HG03469 (cell line): ENCODE results near the gene C9orf43.
"Not testable (repeated sequence)": the region's sequence is repeated elsewhere in the genome, so short reads cannot be mapped to it uniquely, and the experiment has no call there.

ENCODE experiments used
- ATAC-seq: cut with Tn5 transposase; IDR thresholded peaks from one replicate; pipeline ENCODE4 v1.9.1; 2021; ENCODE audit warnings: mild to moderate bottlenecking, moderate library complexity, moderate number of reproducible peaks; ENCODE audit not compliant: unreplicated experiment

The C9orf43 gene

GRCh38 chr9:113410207-113410864 is at the start of gene C9orf43, which contains the start of gene POLE3:
Gene C9orf43 (plus strand): TSS chr9:113410747. CDS start chr9:113413494, 2,747 bp downstream.
Gene POLE3 (minus strand): TSS chr9:113410675. CDS start chr9:113410293, 382 bp downstream.
- peak; percentile 83 for ATAC-seq

GRCh38 chr9:113361304-113362018 is 49.1 kb upstream of the C9orf43 start:
- ATAC-seq = no peak

- no peak for ATAC-seq
Measured at GRCh38 chr9:113363336-113363735, 47.2 kb upstream of the C9orf43 start.

GRCh38 chr9:113364951-113365350 is 45.6 kb upstream of the C9orf43 start:
- no peak for ATAC-seq

GRCh38 chr9:113365652-113366051 is 44.9 kb upstream of the C9orf43 start:
- not testable (repeated sequence) for ATAC-seq

- no peak for ATAC-seq
Measured at GRCh38 chr9:113368348-113368981, 42.1 kb upstream of the C9orf43 start.

- ATAC-seq = no peak
Measured at GRCh38 chr9:113368982-113369854, 41.3 kb upstream of the C9orf43 start.

GRCh38 chr9:113369855-113370140 is 40.7 kb upstream of the C9orf43 start:
- ATAC-seq = no peak

- ATAC-seq = no peak
Measured at GRCh38 chr9:113370806-113371325, 39.7 kb upstream of the C9orf43 start.

- no peak for ATAC-seq
Measured at GRCh38 chr9:113372059-113372458, 38.5 kb upstream of the C9orf43 start.

GRCh38 chr9:113373256-113373655 is 37.3 kb upstream of the C9orf43 start:
- ATAC-seq = no peak

- ATAC-seq = no peak
Measured at GRCh38 chr9:113373676-113374392, 36.7 kb upstream of the C9orf43 start.

GRCh38 chr9:113375057-113376023 is 35.2 kb upstream of the C9orf43 start:
- no peak for ATAC-seq

GRCh38 chr9:113376634-113377567 is 33.6 kb upstream of the C9orf43 start, which contains the start of gene HDHD3:
Gene HDHD3 (minus strand): TSS chr9:113376986. CDS start chr9:113374354, 2,632 bp downstream.
- peak; percentile 61 for ATAC-seq

GRCh38 chr9:113379094-113379828 is 31.3 kb upstream of the C9orf43 start:
- ATAC-seq = not testable (repeated sequence)

- not testable (repeated sequence) for ATAC-seq
Measured at GRCh38 chr9:113379829-113380210, 30.7 kb upstream of the C9orf43 start.

- ATAC-seq = peak; percentile 55
Measured at GRCh38 chr9:113380869-113381378, 29.6 kb upstream of the C9orf43 start.
